Measurements from ENCODE around the gene CNTNAP2. TPM values are rescaled to one million over a fixed set of nuclear protein-coding genes. Genes with fewer than 3 reads are reported as not detected.

CNTNAP2 gene
- total and polyA plus RNA-seq, 9 of the 15 experiments (the other 6 are each of a cell fraction or from before 2014, with no cell fraction given), result 0.04 to 0.62 (median 0.09) TPM; not detected in 4

DNA sequence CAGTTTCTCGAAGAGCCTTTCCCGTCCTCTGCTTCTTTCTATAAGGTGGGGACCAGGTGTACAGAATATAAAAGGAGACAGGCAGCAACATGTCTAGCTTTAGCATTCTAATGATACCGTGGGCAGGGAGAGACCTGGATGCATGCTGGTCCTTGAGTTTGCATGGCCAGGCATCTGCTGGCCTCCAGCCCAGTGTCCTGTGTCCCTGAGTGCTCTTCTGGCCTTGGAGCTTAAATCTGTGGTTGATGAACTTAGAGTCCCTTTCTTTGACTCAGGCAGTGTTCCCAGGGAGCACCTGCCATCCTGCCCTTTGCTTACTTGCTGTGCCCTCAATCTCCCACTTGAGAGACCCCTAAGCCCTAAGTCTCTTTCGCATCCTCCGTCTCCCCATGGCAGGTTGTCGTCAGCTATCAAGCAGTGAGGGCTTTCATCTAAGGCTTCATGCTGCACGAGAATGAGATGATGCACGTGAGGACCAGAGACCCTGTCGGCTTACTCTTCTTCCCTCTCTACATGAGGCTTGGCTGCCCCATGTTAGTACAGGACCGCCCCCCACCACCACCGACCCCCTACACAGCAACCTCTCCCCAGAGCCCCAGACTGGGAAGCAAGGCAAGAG, 2160.6 kb downstream of the CNTNAP2 start:
- H3K79me2 ChIP-seq (ENCODE audit: control insufficient read depth, insufficient read depth, low read length), result no peaks in the 10 kb centered on the region
- BruUV-seq (replicated peaks), result no TSS peak
- no peak overlapping the region for H3K27ac ChIP-seq (ENCODE audit: extremely low read depth, low read depth, low read length)
- no peaks in the 10 kb centered on the region for H4K20me1 ChIP-seq (replicated peaks; ENCODE audit: control insufficient read depth, insufficient read depth, low read length)
- no peaks in the 10 kb centered on the region for H3K4me1 ChIP-seq (replicated peaks in 1 of 2; ENCODE audit: control insufficient read depth in 2 of 2, insufficient read depth in 2 of 2, low read length in 2 of 2)
- TF ChIP-seq RBM17 (IDR thresholded peaks at IDR 0.05; ENCODE audit: borderline replicate concordance, low read depth, low read length), result no peak
- TF ChIP-seq HEY1 (CRISPR knock-in tag; IDR thresholded peaks at IDR 0.05; ENCODE audit: borderline replicate concordance), result no peak
- TF ChIP-seq HOMEZ (CRISPR knock-in tag; IDR thresholded peaks at IDR 0.05), result no peak
- no peak for TF ChIP-seq ETV1 (tag; conservative IDR thresholded peaks at IDR 0.05; ENCODE audit: low read depth)
- TF ChIP-seq CBFA2T3 (IDR thresholded peaks at IDR 0.05), result no peak
- TF ChIP-seq, protein P1, sequence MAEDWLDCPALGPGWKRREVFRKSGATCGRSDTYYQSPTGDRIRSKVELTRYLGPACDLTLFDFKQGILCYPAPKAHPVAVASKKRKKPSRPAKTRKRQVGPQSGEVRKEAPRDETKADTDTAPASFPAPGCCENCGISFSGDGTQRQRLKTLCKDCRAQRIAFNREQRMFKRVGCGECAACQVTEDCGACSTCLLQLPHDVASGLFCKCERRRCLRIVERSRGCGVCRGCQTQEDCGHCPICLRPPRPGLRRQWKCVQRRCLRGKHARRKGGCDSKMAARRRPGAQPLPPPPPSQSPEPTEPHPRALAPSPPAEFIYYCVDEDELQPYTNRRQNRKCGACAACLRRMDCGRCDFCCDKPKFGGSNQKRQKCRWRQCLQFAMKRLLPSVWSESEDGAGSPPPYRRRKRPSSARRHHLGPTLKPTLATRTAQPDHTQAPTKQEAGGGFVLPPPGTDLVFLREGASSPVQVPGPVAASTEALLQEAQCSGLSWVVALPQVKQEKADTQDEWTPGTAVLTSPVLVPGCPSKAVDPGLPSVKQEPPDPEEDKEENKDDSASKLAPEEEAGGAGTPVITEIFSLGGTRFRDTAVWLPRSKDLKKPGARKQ (CRISPR knock-in tag; IDR thresholded peaks at IDR 0.05), result no peak
- no peak for TF ChIP-seq CTCF (IDR thresholded peaks at IDR 0.05 in 2 of 3, conservative IDR thresholded peaks at IDR 0.05 in 1 of 3; ENCODE audit: insufficient read depth in 2 of 3, low read depth in 1 of 3, low read length in 3 of 3)
- no peak for TF ChIP-seq JUN (IDR thresholded peaks at IDR 0.05; ENCODE audit: borderline replicate concordance, low read depth, low read length)
- no peak for TF ChIP-seq JUN (CRISPR knock-in tag; IDR thresholded peaks at IDR 0.05; ENCODE audit: borderline replicate concordance)
- no peak for TF ChIP-seq ZNF408 (CRISPR knock-in tag; IDR thresholded peaks at IDR 0.05; ENCODE audit: low read depth)
- TF ChIP-seq, protein P2, sequence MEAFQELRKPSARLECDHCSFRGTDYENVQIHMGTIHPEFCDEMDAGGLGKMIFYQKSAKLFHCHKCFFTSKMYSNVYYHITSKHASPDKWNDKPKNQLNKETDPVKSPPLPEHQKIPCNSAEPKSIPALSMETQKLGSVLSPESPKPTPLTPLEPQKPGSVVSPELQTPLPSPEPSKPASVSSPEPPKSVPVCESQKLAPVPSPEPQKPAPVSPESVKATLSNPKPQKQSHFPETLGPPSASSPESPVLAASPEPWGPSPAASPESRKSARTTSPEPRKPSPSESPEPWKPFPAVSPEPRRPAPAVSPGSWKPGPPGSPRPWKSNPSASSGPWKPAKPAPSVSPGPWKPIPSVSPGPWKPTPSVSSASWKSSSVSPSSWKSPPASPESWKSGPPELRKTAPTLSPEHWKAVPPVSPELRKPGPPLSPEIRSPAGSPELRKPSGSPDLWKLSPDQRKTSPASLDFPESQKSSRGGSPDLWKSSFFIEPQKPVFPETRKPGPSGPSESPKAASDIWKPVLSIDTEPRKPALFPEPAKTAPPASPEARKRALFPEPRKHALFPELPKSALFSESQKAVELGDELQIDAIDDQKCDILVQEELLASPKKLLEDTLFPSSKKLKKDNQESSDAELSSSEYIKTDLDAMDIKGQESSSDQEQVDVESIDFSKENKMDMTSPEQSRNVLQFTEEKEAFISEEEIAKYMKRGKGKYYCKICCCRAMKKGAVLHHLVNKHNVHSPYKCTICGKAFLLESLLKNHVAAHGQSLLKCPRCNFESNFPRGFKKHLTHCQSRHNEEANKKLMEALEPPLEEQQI (IDR thresholded peaks at IDR 0.05), result no peak
- TF ChIP-seq E2F3 (CRISPR knock-in tag; IDR thresholded peaks at IDR 0.05), result no peak
- TF ChIP-seq ATF1 (CRISPR knock-in tag; IDR thresholded peaks at IDR 0.05), result no peak
- TF ChIP-seq ATF1 (tag; IDR thresholded peaks at IDR 0.05), result no peak
- TF ChIP-seq HDAC2 (IDR thresholded peaks at IDR 0.05), result no peak
- peaks cover 5 to 13% of the 10 kb centered on the region in 2 experiments; a peak in 3 of 5 replicates for H3K27me3 ChIP-seq (ENCODE audit: control insufficient read depth in 2 of 2, insufficient read depth in 2 of 2, low read length in 2 of 2)
- no peak for ATAC-seq
- H3K36me3 ChIP-seq (ENCODE audit: control insufficient read depth, insufficient read depth, low read length), result no peaks in the 10 kb centered on the region
- no peak overlapping the region for H2AFZ ChIP-seq (ENCODE audit: low read depth, low read length)
- in situ Hi-C loops (cut with MboI), result no loop called here
- no peaks in the 10 kb centered on the region for H3K9me1 ChIP-seq (ENCODE audit: control insufficient read depth, insufficient read depth, low read length)
- intact Hi-C loops (cut with micrococcal nuclease), result no loop called here
- CTCF ChIA-PET (ENCODE audit: low intra/inter-chr PET ratio), result no interaction called here
- 1% methylated on average over 11 of the region's 11 CpGs for WGBS (ENCODE audit: insufficient coverage, low coverage, missing lambda C conversion rate)
- no peak overlapping the region for H3K9ac ChIP-seq (ENCODE audit: insufficient read depth in 1 of 2, low read depth in 2 of 2, low read length in 2 of 2)
- no peaks in the 10 kb centered on the region for H3K9me3 ChIP-seq (replicated peaks; ENCODE audit: control insufficient read depth, insufficient read depth, low read depth, low read length)
- no peak for FAIRE-seq
- no peak overlapping the region for H3K4me3 ChIP-seq
- POLR2A ChIA-PET, result interaction anchor here (0.6 to 1.0 kb wide), 3 partner anchors 8 to 416 kb away, joined by 3 read pairs; no protein-coding TSS in a partner anchor
- DNase-seq (ENCODE audit: extremely low read depth in 1 of 4, low spot score in 3 of 4), result no peak
- H3K4me2 ChIP-seq (ENCODE audit: insufficient read depth, low read length), result no peak overlapping the region
